GM18873 (cell line): Measurements from ENCODE around the gene CEP152.

Source experiments
- ATAC-seq: cut with Tn5 transposase; IDR thresholded peaks from one replicate; pipeline ENCODE4 v1.9.1; 2021; ENCODE audit warnings: mild to moderate bottlenecking, moderate library complexity, moderate number of reproducible peaks; ENCODE audit not compliant: unreplicated experiment, low FRiP score

Gene CEP152

GRCh38 chr15:48710952-48711495, 99.8 kb downstream of the CEP152 start:
- no peak for ATAC-seq

GRCh38 chr15:48708641-48709040, 102.2 kb downstream of the CEP152 start:
- no peak for ATAC-seq

GRCh38 chr15:48705381-48705780, 105.5 kb downstream of the CEP152 start:
- no peak for ATAC-seq

GRCh38 chr15:48703544-48703943, 107.3 kb downstream of the CEP152 start:
- ATAC-seq, result no peak

GRCh38 chr15:48702569-48703236, 108.2 kb downstream of the CEP152 start:
- no peak for ATAC-seq

GRCh38 chr15:48696627-48697312, 114.1 kb downstream of the CEP152 start:
- ATAC-seq, result no peak

- ATAC-seq, result no peak
Observed at GRCh38 chr15:48695827-48696573, 114.9 kb downstream of the CEP152 start.

GRCh38 chr15:48695088-48695826, 115.6 kb downstream of the CEP152 start:
- ATAC-seq, result no peak

- ATAC-seq, result no peak
Observed at GRCh38 chr15:48693484-48693883, 117.4 kb downstream of the CEP152 start.

- no peak for ATAC-seq
Observed at GRCh38 chr15:48688493-48688892, 122.4 kb downstream of the CEP152 start.
